Ovary (tissue), 9 donors: Measurements from ENCODE around the gene KAT8. TPM values are rescaled to one million over a fixed set of nuclear protein-coding genes. Genes with fewer than 3 reads are reported as not detected.

Experiments used
- DNase-seq, 5 donors: peaks; one replicate each; pipeline ENCODE4 v3.0.0-alpha.2; 2019 to 2020
- H3K27ac ChIP-seq, 2 donors: fragments of 200-600 bp; one replicate each; pipeline versions ENCODE4 v1.5.1 to v1.8.0; 2019 to 2022
- H3K27me3 ChIP-seq: fragments of 200-600 bp; one replicate; pipeline ENCODE4 v1.8.0; 2022
- H3K36me3 ChIP-seq: fragments of 200-600 bp; sonication (generic); one replicate; pipeline ENCODE4 v1.5.1; 2019
- H3K4me1 ChIP-seq: one replicate; pipeline ENCODE4 v1.8.1; 2013; ENCODE audit warnings: mild to moderate bottlenecking, moderate library complexity; ENCODE audit not compliant: insufficient read depth
- H3K4me3 ChIP-seq: fragments of 200-600 bp; sonication (generic); one replicate; pipeline ENCODE4 v1.5.1; 2017
- H3K9me3 ChIP-seq, 2 donors: fragments of 200-600 bp in 1 of 2; sonication (generic) in 1 of 2; one replicate each; pipeline versions ENCODE4 v1.5.1 to v1.8.1; 2013 to 2019; ENCODE audit warnings: mild to moderate bottlenecking in 1 of 2, moderate library complexity in 1 of 2
- EP300 ChIP-seq: sonication (generic); formaldehyde crosslinking; IDR thresholded peaks from one replicate; pipeline ENCODE4 v1.6.1; 2017; ENCODE audit warnings: antibody characterized with exemption
- POLR2A ChIP-seq: fragments of 450-650 bp; IDR thresholded peaks from one replicate; pipeline ENCODE4 v1.6.1; 2017; ENCODE audit warnings: antibody characterized with exemption, mild to moderate bottlenecking, moderate library complexity
- WGBS, 3 donors: extraction: QIAGEN DNeasy Blood & Tissue Kit in 1 of 3; methylation state at CpG; one replicate each; pipeline versions ENCODE4 v1.1.5 to v1.1.7; 2013 to 2017; 5-methylcytosine and 5-hydroxymethylcytosine counted together
- intact Hi-C, 4 donors: fragments of 100-400 bp; cut with DNase I; formaldehyde crosslinking; loops; one replicate each; pipeline versions ENCODE4 v1.11.0 to v1.15.1; 2022 to 2023
- polyA plus RNA-seq, 2 donors: library from polyadenylated mRNA; stranded (reverse); fragments of 200-250 nt in 1 of 2; fragments of 350-450 nt in 1 of 2; fragmentation: Illumina TruSeq in 1 of 2; extraction: RNeasy Lipid Tissue Mini Kit (QIAGEN cat#74804) in 1 of 2; gene quantifications; one replicate each; pipeline ENCODE4 v1.2.3, GENCODE V29; 2013 to 2014
- total RNA-seq, 7 donors: library from RNA; depleted of rRNA in 2 of 7; stranded (reverse); fragments of >200 nt in 2 of 7; fragmentation: NEBNext Ultra II Directional in 3 of 7; extraction: Animal tissue kit (Norgen Biotek cat#: 25700) in 3 of 7; gene quantifications; one replicate each; pipeline versions ENCODE4 v1.1.0 to v1.2.4, GENCODE V29; 2016 to 2023
- TF ChIP-seq, protein P1 (sequence below), 3 donors: fragments of 450-650 bp in 2 of 3; fragments of 200-600 bp in 1 of 3; IDR thresholded peaks; one replicate each; pipeline versions ENCODE4 v1.5.1 to v1.8.0; 2016 to 2022; ENCODE audit warnings: antibody characterized with exemption in 3 of 3, mild to moderate bottlenecking in 1 of 3
- donor health status: DM: no; HTN: no; CAD: no; lungs with moderate emphysema.
- donor health status: DM: no; HTN: no; CAD: no.
- donor health status: Bipolar disorder and iron deficiency.
- donor health status: DM: yes; HTN: yes; CAD: no.
- donor health status: DM: no; HTN: no; CAD: no.
- donor health status: DM: yes; HTN: yes; CAD: no.

Gene KAT8
- total and polyA plus RNA-seq, 9 donors, result 66.4 to 129 (median 88.7) TPM

DNA sequence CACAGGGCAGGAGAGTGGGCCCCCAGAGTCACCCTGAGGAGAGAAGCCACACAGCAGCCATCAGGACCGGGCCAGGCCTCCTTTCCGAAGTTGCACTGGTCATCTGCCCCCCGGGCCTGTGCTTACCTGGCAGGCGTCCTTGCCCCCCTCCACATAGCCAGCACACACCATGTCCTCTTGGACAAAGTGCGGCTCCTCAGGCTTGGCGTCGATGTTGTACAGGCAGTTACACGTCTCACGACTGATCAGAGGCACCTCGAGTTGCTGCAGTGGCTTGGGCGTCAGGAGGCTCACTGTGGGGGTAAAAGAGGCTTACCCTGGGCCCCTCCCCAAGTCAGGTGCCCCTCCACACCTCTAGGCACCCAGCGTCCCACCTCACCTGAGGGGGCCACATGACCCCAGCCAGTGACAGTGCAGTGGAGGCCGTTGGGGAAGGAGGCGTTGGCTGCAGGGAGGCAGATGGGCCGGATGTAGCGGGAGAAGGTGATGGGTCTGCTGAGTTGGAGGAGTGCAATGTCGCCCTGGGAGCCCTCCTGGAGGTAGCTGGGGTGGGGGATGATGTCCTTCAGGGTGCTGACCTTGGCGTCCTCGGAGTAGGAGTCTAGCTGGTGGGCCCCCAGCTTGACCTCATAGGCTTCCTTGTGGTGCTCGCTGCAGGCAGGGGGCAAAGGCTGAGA lies 15.0 kb downstream of the KAT8 start:
- no peaks in the 10 kb centered on the region for H3K4me1 ChIP-seq
- no peak for DNase-seq
- no peak overlapping the region for H3K27ac ChIP-seq
- H3K36me3 ChIP-seq, result no peaks in the 10 kb centered on the region
- no peaks in the 10 kb centered on the region for H3K27me3 ChIP-seq
- intact Hi-C loops, result loop anchor here in 1 of 4 donors (10.0 kb wide), 1 partner anchor 52 kb away; the partner anchor contains the start of gene FUS
- no peaks in the 10 kb centered on the region for H3K9me3 ChIP-seq
- TF ChIP-seq, protein P1, sequence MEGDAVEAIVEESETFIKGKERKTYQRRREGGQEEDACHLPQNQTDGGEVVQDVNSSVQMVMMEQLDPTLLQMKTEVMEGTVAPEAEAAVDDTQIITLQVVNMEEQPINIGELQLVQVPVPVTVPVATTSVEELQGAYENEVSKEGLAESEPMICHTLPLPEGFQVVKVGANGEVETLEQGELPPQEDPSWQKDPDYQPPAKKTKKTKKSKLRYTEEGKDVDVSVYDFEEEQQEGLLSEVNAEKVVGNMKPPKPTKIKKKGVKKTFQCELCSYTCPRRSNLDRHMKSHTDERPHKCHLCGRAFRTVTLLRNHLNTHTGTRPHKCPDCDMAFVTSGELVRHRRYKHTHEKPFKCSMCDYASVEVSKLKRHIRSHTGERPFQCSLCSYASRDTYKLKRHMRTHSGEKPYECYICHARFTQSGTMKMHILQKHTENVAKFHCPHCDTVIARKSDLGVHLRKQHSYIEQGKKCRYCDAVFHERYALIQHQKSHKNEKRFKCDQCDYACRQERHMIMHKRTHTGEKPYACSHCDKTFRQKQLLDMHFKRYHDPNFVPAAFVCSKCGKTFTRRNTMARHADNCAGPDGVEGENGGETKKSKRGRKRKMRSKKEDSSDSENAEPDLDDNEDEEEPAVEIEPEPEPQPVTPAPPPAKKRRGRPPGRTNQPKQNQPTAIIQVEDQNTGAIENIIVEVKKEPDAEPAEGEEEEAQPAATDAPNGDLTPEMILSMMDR (IDR thresholded peaks at IDR 0.05), result no peak
- TF ChIP-seq EP300, result no peak
- no peak for TF ChIP-seq POLR2A
- WGBS, 3 donors, result 79 to 85% (median 79%) methylated on average over 20 of the region's 20 CpGs
- no peak overlapping the region for H3K4me3 ChIP-seq

GRCh38 chr16:31133046-31133501 lies 15.6 kb downstream of the KAT8 start:
- no peak overlapping the region for H3K27ac ChIP-seq

GRCh38 chr16:31134091-31134571 lies 16.7 kb downstream of the KAT8 start:
- H3K9me3 ChIP-seq, result no peaks in the 10 kb centered on the region
- H3K27me3 ChIP-seq, result no peaks in the 10 kb centered on the region
- WGBS, 3 donors, result 38 to 44% (median 40%) methylated on average over 5 of the region's 5 CpGs
- H3K4me3 ChIP-seq, result no peak overlapping the region
- intact Hi-C loops, result loop anchor here in 1 of 4 donors (10.0 kb wide), 1 partner anchor 51 kb away; the partner anchor contains the start of gene FUS
- no peak for TF ChIP-seq EP300
- TF ChIP-seq, protein P1 (IDR thresholded peaks at IDR 0.05), result no peak
- no peak for TF ChIP-seq POLR2A
- no peaks in the 10 kb centered on the region for H3K36me3 ChIP-seq
- H3K4me1 ChIP-seq, result no peaks in the 10 kb centered on the region
- no peak for DNase-seq
- H3K27ac ChIP-seq, result no peak overlapping the region

More at GRCh38 chr16:31133046-31133501, 15.6 kb downstream of the KAT8 start:
- H3K4me1 ChIP-seq, result no peaks in the 10 kb centered on the region
- TF ChIP-seq EP300 (no peak), POLR2A (no peak)
- TF ChIP-seq, protein P1 (IDR thresholded peaks at IDR 0.05), result no peak
- intact Hi-C loops, result loop anchor here in 1 of 4 donors (10.0 kb wide), 1 partner anchor 52 kb away; the partner anchor contains the start of gene FUS
- no peak for DNase-seq
- H3K27me3 ChIP-seq, result no peaks in the 10 kb centered on the region
- H3K9me3 ChIP-seq, result no peaks in the 10 kb centered on the region
- H3K4me3 ChIP-seq, result no peak overlapping the region
- H3K36me3 ChIP-seq, result no peaks in the 10 kb centered on the region
- WGBS, 3 donors, result 79 to 91% (median 83%) methylated on average over 6 of the region's 6 CpGs

DNA sequence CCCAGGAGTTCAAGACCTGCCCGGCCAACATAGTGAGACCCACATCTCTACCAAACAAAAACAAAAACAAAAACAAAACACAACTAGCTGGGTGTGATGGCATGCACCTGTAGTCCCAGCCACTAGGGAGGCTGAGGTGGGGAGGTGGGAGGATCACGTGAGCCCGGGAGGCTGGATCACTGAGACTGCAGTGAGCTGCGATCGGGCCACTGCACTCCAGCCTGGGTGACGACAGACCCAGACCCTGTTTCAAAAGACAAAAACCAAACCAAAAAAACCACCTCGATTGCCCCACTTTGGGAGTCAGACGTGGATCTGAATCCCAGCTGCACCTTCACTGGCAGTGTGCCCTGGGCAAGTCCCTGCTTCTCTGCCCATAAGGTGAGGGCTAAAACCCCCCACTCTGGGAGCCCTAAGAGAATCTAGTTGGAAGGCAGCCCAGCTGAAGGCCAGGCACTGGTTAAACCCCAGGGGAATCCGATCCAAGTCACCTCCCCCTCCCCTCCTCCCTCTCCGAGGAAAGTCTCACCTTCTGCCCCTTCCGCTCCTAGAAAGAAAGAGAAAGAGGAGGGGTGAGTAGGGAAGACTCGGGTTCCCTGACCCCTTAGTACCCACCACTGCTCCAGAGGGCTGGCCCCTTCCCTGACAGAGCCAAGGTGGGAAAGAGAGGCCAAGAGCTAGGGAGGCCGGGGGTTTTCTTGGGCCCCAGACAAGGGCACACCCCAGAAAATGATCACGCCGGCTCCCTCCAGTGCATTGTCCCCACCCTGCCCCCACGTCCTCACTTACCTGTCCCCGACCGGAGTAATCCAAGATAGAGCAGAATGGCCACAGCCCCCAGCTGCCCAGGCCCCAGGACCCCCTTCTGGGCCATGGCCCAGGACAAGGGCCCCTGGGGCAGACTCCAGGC lies 17.4 kb downstream of the KAT8 start:
- DNase-seq, result no peak
- intact Hi-C loops, result loop anchor here in 1 of 4 donors (10.0 kb wide), 1 partner anchor 50 kb away; the partner anchor contains the start of gene FUS
- WGBS, 3 donors, result 15 to 21% (median 18%) methylated on average over 18 of the region's 18 CpGs

More for the DNA sequence above, 17.4 kb downstream of the KAT8 start:
- Histone ChIP-seq H3K27ac (no peak overlapping the region), H3K27me3 (no peaks in the 10 kb centered on the region), H3K9me3 (no peaks in the 10 kb centered on the region), H3K4me3 (peak overlapping the region; percentile 4), H3K4me1 (no peaks in the 10 kb centered on the region), H3K36me3 (no peaks in the 10 kb centered on the region)
- TF ChIP-seq, protein P1 (IDR thresholded peaks at IDR 0.05), result no peak
- TF ChIP-seq EP300 (no peak), POLR2A (no peak)
